SJSA1 (cell line): ENCODE data around the gene BARD1. TPM values are rescaled to one million over a fixed set of nuclear protein-coding genes. Genes with fewer than 3 reads are reported as not detected.
"Not testable (repeated sequence)": the region's sequence is repeated elsewhere in the genome, so short reads cannot be mapped to it uniquely, and the experiment has no call there.

Experiments
- DNase-seq, 2 experiments: peaks; one replicate each; pipeline ENCODE4 v3.0.0-alpha.2; 2015 to 2020; ENCODE audit warnings: low spot score in 2 of 2, low read depth in 1 of 2
- H3K27ac ChIP-seq: fragments of 250-450 bp; sonication (Bioruptor Pico); 2 replicates; pipeline ENCODE4 v1.5.1; 2020; ENCODE audit warnings: mild to moderate bottlenecking, moderate library complexity
- H3K27me3 ChIP-seq: fragments of 250-450 bp; sonication (Bioruptor Pico); replicated peaks from 2 replicates; pipeline ENCODE4 v1.5.1; 2020; ENCODE audit warnings: mild to moderate bottlenecking, moderate library complexity
- H3K36me3 ChIP-seq: fragments of 250-450 bp; sonication (Bioruptor Pico); 2 replicates; pipeline ENCODE4 v1.5.1; 2020; ENCODE audit warnings: mild to moderate bottlenecking
- H3K4me1 ChIP-seq: fragments of 250-450 bp; sonication (Bioruptor Pico); replicated peaks from 2 replicates; pipeline ENCODE4 v1.6.1; 2021; ENCODE audit warnings: mild to moderate bottlenecking
- H3K4me3 ChIP-seq: fragments of 250-450 bp; sonication (Bioruptor Pico); 2 replicates; pipeline ENCODE4 v1.5.1; 2020; ENCODE audit warnings: mild to moderate bottlenecking
- H3K9me3 ChIP-seq: fragments of 250-450 bp; sonication (Bioruptor Pico); replicated peaks from 2 replicates; pipeline ENCODE4 v1.5.1; 2020; ENCODE audit warnings: mild to moderate bottlenecking
- total RNA-seq: library from RNA; depleted of rRNA; stranded (reverse); fragments of >200 nt; shearing (Covaris generic); gene quantifications from 2 replicates; pipeline ENCODE4 v1.2.3, GENCODE V29; 2014

BARD1 gene
- total RNA-seq, 1 experiment from 2014 or later, result 48.6 TPM

DNA sequence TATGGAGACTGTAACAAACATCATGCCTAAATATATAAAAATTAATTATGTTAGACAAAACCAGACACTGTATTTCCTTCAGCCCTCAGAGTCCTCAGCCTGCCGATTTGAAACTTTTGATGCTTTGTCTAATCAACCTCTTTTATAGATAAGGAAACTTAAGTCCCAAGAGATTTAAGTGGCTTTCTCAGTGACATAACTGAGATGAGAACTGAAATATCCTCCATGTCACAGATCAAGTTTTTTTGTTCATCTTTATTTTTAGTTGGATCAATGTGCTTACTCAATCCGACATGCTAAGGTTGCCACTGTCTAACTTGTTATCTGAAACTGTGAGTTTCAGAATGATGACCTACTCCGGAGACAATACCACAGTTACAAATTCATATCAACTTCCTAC is 72.3 kb downstream of the BARD1 start:
- H3K4me3 ChIP-seq, result no peak overlapping the region
- H3K27ac ChIP-seq, result no peak overlapping the region
- H3K36me3 ChIP-seq, result peaks cover 44% of the 10 kb centered on the region
- no peaks in the 10 kb centered on the region for H3K4me1 ChIP-seq
- H3K27me3 ChIP-seq, result no peaks in the 10 kb centered on the region
- no peak for DNase-seq
- H3K9me3 ChIP-seq, result no peaks in the 10 kb centered on the region

GRCh38 chr2:214730800-214731407 is 78.6 kb downstream of the BARD1 start:
- Histone ChIP-seq H3K27me3 (no peaks in the 10 kb centered on the region), H3K4me1 (no peaks in the 10 kb centered on the region), H3K27ac (no peak overlapping the region), H3K4me3 (no peak overlapping the region), H3K9me3 (no peaks in the 10 kb centered on the region), H3K36me3 (peaks cover 64% of the 10 kb centered on the region)
- no peak for DNase-seq

GRCh38 chr2:214730248-214730647 is 79.2 kb downstream of the BARD1 start:
- no peak overlapping the region for H3K4me3 ChIP-seq
- DNase-seq, result no peak
- H3K27ac ChIP-seq, result no peak overlapping the region
- H3K9me3 ChIP-seq, result no peaks in the 10 kb centered on the region
- no peaks in the 10 kb centered on the region for H3K4me1 ChIP-seq
- H3K36me3 ChIP-seq, result peaks cover 60% of the 10 kb centered on the region
- no peaks in the 10 kb centered on the region for H3K27me3 ChIP-seq

DNA sequence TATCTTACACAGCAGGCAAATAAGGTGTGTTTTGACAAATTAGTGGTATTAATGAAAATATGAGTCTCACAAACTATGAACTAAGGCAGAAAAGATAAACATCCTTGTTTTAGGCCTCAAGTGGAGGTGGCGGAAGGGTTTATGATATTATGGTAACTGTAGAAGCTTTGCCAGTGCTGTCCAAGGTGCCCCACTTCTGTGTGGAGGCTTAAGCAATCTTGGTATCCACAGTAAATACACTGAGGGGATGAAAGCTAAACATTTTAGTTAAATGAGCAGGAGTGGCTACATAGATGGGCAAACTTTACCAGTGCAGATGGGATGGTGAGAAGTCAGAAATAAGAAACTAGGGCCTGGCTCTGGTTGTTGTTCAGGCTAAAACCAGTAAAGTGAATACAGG is 84.7 kb downstream of the BARD1 start:
- Histone ChIP-seq H3K27me3 (no peaks in the 10 kb centered on the region), H3K36me3 (peaks cover 37% of the 10 kb centered on the region), H3K4me3 (no peak overlapping the region), H3K4me1 (no peaks in the 10 kb centered on the region), H3K9me3 (no peaks in the 10 kb centered on the region), H3K27ac (no peak overlapping the region)
- no peak for DNase-seq

GRCh38 chr2:214717837-214718236 is 91.6 kb downstream of the BARD1 start:
- not testable (repeated sequence) for H3K27me3 ChIP-seq, H3K4me1 ChIP-seq, H3K4me3 ChIP-seq, H3K27ac ChIP-seq, H3K36me3 ChIP-seq, H3K9me3 ChIP-seq, DNase-seq

DNA sequence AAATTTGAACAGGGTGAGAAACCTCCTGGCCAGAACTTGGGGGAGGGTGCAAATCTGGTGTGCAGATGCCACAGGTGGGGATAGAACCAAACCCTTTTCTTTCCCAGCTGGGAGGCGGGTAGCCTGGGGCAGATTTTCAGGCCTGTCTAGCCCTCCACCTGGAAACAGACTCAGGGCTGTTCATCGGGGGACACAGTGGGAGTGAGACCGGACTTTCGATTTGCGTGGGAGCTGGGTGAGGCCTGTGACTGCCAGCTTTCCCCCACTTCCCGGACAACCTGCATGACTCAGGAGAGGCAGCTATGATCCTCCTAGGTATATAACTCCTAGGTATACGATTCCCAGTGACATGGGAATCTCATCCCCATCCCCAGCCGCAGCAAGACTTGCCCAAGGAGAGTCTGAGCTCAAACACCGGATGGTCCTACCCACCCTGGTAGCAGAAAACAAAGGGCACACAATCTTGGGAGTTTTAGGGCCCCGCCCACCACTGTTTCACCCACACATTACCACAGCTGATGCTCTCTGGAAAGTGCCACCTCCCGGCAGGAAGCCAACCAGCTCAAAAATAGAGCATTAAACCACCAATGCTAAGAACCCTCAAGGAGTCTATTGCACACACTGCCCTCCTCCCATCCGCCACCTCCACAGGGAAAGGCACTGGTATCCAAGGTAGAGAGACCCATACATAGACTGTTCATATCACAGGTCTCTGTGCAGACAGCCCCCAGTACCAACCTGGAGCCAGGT is 92.5 kb downstream of the BARD1 start:
- no peak overlapping the region for H3K4me3 ChIP-seq
- H3K4me1 ChIP-seq, result no peaks in the 10 kb centered on the region
- H3K27me3 ChIP-seq, result no peaks in the 10 kb centered on the region
- no peaks in the 10 kb centered on the region for H3K36me3 ChIP-seq
- no peak for DNase-seq
- H3K9me3 ChIP-seq, result no peaks in the 10 kb centered on the region
- no peak overlapping the region for H3K27ac ChIP-seq

DNA sequence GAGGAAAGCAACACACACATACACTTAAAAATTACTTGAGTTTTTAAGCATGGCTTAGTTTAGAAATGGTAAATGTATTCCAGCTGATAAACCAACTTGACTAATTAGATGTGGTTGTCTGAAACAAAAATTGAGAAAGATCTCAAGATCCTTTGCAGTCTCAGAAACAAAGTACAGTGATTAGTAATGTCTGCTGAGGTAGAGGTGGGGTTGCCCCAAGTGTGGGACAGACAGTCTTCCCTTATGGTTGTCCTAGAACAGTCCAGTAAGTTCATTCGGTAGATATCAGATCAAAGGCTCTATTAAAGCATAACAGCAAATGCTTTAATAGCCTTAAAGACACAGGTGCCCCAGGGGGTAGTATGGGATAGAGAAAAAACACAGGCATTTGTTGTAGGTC is 94.5 kb downstream of the BARD1 start:
- Histone ChIP-seq H3K9me3 (no peaks in the 10 kb centered on the region), H3K36me3 (no peaks in the 10 kb centered on the region), H3K27ac (no peak overlapping the region), H3K27me3 (no peaks in the 10 kb centered on the region), H3K4me1 (no peaks in the 10 kb centered on the region), H3K4me3 (no peak overlapping the region)
- no peak for DNase-seq

- Histone ChIP-seq H3K4me1 (no peaks in the 10 kb centered on the region), H3K36me3 (no peaks in the 10 kb centered on the region), H3K9me3 (no peaks in the 10 kb centered on the region), H3K4me3 (no peak overlapping the region), H3K27me3 (no peaks in the 10 kb centered on the region), H3K27ac (no peak overlapping the region)
- DNase-seq, result no peak
Observed at GRCh38 chr2:214713080-214713830, 96.2 kb downstream of the BARD1 start.

DNA sequence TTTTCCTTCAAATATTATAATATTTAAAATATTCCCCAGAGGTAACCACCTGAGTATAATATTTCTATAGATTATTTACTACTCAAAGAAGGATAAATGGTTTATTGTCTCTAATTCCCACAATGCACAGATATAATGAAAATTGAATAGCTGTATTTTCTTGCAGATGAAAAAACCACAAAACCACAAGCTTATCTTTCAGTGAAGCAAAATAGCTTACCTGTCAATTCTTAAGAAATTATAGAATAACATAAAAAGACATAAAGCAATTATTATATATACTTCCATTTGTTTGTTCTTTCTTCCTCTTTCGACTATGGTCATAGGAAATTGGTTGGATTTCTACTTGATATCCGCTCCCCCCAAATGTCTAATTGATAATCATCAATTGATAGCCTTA is 98.8 kb downstream of the BARD1 start:
- Histone ChIP-seq H3K4me3 (no peak overlapping the region), H3K4me1 (no peaks in the 10 kb centered on the region), H3K27me3 (no peaks in the 10 kb centered on the region), H3K27ac (no peak overlapping the region), H3K36me3 (no peaks in the 10 kb centered on the region), H3K9me3 (no peaks in the 10 kb centered on the region)
- no peak for DNase-seq

- no peaks in the 10 kb centered on the region for H3K4me1 ChIP-seq
- no peaks in the 10 kb centered on the region for H3K27me3 ChIP-seq
- no peak overlapping the region for H3K4me3 ChIP-seq
- no peak for DNase-seq
- H3K36me3 ChIP-seq, result no peaks in the 10 kb centered on the region
- H3K9me3 ChIP-seq, result no peaks in the 10 kb centered on the region
- H3K27ac ChIP-seq, result no peak overlapping the region
Observed at GRCh38 chr2:214706986-214707385, 102.5 kb downstream of the BARD1 start.

DNA sequence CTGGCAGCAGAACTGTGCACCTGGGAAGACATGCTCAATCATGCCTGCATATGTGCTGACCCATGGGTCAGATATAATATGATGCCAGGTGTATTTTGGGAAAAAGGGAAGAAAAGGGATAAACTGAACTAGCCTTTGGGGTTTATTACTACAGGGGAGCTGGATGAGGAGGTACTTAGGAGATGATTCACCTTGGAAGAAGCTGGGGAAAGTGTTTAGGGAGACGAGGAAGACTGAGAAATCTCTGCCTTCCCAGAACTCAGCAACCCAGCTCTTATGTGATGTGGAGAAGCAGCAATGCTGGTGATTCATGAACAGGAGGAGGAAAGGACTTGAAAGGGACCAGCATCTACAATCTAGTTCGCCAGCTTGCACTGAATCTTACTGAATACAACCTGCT is 110.2 kb downstream of the BARD1 start:
- Histone ChIP-seq H3K9me3 (0 out of 2 replicates have a peak, but pooled peaks cover 2% of the 10 kb centered on the region), H3K4me1 (no peaks in the 10 kb centered on the region), H3K27me3 (no peaks in the 10 kb centered on the region), H3K27ac (no peak overlapping the region), H3K36me3 (no peaks in the 10 kb centered on the region), H3K4me3 (no peak overlapping the region)
- DNase-seq, result no peak

DNA sequence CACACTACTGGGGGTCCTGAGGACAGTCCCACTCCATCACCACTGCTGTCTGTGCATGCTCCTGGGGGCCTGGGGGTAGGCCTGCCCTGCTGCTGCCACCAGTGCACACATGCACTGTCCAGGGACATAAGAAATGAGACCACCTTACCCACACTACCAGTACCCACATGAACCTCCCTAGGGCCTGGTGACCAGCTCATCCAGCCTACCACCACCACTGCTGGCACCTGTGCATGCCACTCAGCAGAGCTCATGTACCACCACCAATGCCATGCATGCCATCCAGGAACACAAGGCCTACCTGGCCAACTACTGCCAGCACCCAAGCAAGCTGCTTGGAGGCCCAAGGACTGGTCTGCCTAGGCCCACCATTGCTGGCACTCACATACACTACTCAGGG is 112.8 kb downstream of the BARD1 start:
- Histone ChIP-seq H3K27me3 (no peaks in the 10 kb centered on the region), H3K4me3 (no peak overlapping the region), H3K4me1 (no peaks in the 10 kb centered on the region), H3K27ac (no peak overlapping the region), H3K36me3 (no peaks in the 10 kb centered on the region), H3K9me3 (0 out of 2 replicates have a peak, but pooled peaks cover 2% of the 10 kb centered on the region)
- DNase-seq, result no peak

DNA sequence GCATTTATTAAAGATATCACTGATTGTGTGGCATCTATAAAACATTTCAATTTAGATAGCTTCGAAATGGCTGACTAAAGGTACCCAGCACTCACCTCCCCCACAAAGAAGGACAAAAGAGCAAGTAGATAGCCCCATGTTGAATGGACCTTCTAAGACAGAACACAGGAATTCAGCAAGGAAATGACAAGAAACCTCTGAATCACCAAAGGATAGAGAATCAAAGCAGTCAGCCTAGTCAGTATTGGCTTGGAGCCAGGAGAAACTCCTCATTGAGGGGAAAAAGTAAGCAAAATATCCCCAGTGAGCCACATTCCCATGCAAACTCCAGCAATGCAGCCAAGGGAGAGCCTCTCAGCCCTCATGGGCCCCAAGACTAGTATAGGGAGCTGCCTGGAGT is 113.7 kb downstream of the BARD1 start:
- no peak for DNase-seq
- H3K4me3 ChIP-seq, result no peak overlapping the region

DNA sequence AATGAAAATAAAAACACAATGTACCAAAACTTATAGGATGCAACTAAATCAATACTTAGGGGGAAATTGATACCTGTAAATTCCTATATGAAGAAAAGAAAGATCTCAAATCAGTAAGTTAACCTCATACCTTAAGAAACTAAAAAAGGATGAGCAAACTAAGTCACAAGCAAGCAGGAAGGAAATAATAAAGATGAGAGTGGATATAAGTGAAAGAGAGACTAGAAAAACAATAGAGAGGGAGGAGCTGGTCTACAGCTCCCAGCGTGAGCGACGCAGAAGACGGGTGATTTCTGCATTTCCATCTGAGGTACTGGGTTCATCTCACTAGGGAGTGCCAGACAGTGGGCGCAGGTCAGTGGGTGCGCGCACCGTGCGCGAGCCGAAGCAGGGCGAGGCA is 125.9 kb downstream of the BARD1 start:
- not testable (repeated sequence) for DNase-seq, H3K36me3 ChIP-seq, H3K4me1 ChIP-seq, H3K27me3 ChIP-seq, H3K27ac ChIP-seq, H3K9me3 ChIP-seq
- H3K4me3 ChIP-seq, result peak overlapping the region; percentile 29

More for the DNA sequence above, 113.7 kb downstream of the BARD1 start:
- Histone ChIP-seq H3K27ac (no peak overlapping the region), H3K4me1 (no peaks in the 10 kb centered on the region), H3K9me3 (no peaks in the 10 kb centered on the region), H3K36me3 (no peaks in the 10 kb centered on the region), H3K27me3 (no peaks in the 10 kb centered on the region)
